Aorta (tissue), 5 donors: ENCODE measurements around the gene OR2T33. TPM values are rescaled to one million over a fixed set of nuclear protein-coding genes. Genes with fewer than 3 reads are reported as not detected.
"Not testable (repeated sequence)": the region's sequence is repeated elsewhere in the genome, so short reads cannot be mapped to it uniquely, and the experiment has no call there.

Experiments used
- ATAC-seq: fragments of 200-7000 bp; cut with Tn5 transposase; one replicate; pipeline ENCODE4 v1.9.1; 2022; ENCODE audit warnings: moderate library complexity; ENCODE audit not compliant: low FRiP score
- DNase-seq, 2 donors: peaks; one replicate each; pipeline ENCODE4 v3.0.0-alpha.2; 2020
- H3K27ac ChIP-seq, 2 donors: one replicate each; pipeline ENCODE4 v1.5.1; 2013; ENCODE audit warnings: low read length in 2 of 2, mild to moderate bottlenecking in 2 of 2, moderate library complexity in 2 of 2, control low read depth in 1 of 2, inconsistent platforms in 1 of 2, low read depth in 1 of 2
- H3K27me3 ChIP-seq, 2 donors: one replicate each; pipeline ENCODE4 v1.6.1; 2013; ENCODE audit warnings: control low read depth in 1 of 2, low read length in 1 of 2, mild to moderate bottlenecking in 1 of 2, moderate library complexity in 1 of 2; ENCODE audit not compliant: insufficient read depth in 2 of 2, control insufficient read depth in 1 of 2
- H3K36me3 ChIP-seq, 2 donors: one replicate each; pipeline ENCODE4 v1.6.1; 2013; ENCODE audit warnings: control low read depth in 1 of 2, low read length in 1 of 2, mild to moderate bottlenecking in 1 of 2; ENCODE audit not compliant: insufficient read depth in 2 of 2, control insufficient read depth in 1 of 2
- H3K4me1 ChIP-seq, 2 donors: one replicate each; pipeline ENCODE4 v1.6.1; 2013; ENCODE audit warnings: low read length in 2 of 2, control low read depth in 1 of 2, mild to moderate bottlenecking in 1 of 2, moderate library complexity in 1 of 2; ENCODE audit not compliant: insufficient read depth in 2 of 2, control insufficient read depth in 1 of 2
- H3K4me3 ChIP-seq, 2 donors: one replicate each; pipeline ENCODE4 v1.5.1; 2013; ENCODE audit warnings: low read length in 2 of 2, control low read depth in 1 of 2, mild to moderate bottlenecking in 1 of 2
- H3K9me3 ChIP-seq: one replicate; pipeline ENCODE4 v1.6.1; 2013; ENCODE audit warnings: mild to moderate bottlenecking, low read length; ENCODE audit not compliant: control insufficient read depth
- whole genome bisulfite sequencing, 2 donors: extraction: QIAGEN DNeasy Blood & Tissue Kit; methylation state at CpG; one replicate each; pipeline ENCODE4 v1.1.7; 2013; 5-methylcytosine and 5-hydroxymethylcytosine counted together
- intact Hi-C, 2 donors: fragments of 100-400 bp; cut with DNase I; formaldehyde crosslinking; loops; one replicate each; pipeline versions ENCODE4 v1.14.2 to v1.15.0; 2022
- long read RNA-seq, 2 donors: library from polyadenylated mRNA; unstranded; transcript quantifications; one replicate each; pipeline ENCODE4 v2.0.0, GENCODE V29; 2020 to 2021
- polyA plus RNA-seq, 2 donors: library from polyadenylated mRNA; stranded (reverse); fragments of 200-250 nt; gene quantifications; one replicate each; pipeline ENCODE4 v1.2.3, GENCODE V29; 2013
- total RNA-seq, 2 donors: library from RNA; stranded (reverse); fragmentation: NEBNext Ultra II Directional; extraction: Animal tissue kit (Norgen Biotek cat#: 25700); gene quantifications; one replicate each; pipeline ENCODE4 v1.2.1, GENCODE V29; 2021
- donor health status: healthy with polysubstance abuse.
- donor health status: Bipolar disorder and iron deficiency.
- donor health status: DM: no; HTN: no; CAD: no.
- donor health status: DM: no; HTN: no; CAD: no.
- donor health status: DM: yes; HTN: yes; CAD: no.

The OR2T33 gene, protein sequence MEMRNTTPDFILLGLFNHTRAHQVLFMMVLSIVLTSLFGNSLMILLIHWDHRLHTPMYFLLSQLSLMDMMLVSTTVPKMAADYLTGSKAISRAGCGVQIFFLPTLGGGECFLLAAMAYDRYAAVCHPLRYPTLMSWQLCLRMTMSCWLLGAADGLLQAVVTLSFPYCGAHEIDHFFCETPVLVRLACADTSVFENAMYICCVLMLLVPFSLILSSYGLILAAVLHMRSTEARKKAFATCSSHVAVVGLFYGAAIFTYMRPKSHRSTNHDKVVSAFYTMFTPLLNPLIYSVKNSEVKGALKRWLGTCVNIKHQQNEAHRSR
- total RNA-seq (not detected), polyA plus RNA-seq (not detected)
- long read RNA-seq, donor 1 = 0 reads
- long read RNA-seq, donor 2 = 0 reads

GRCh38 chr1:248277876-248278275 lies at the start of gene OR2T33:
TSS of gene OR2T33 (minus strand) at chr1:248277976. CDS start at chr1:248273814, 4,162 bp downstream.
- H3K36me3 ChIP-seq = no peaks in the 10 kb centered on the region
- no peak within 1 kb of the TSS for H3K27ac ChIP-seq
- 51 to 53% methylated on average over 1 of the region's 1 CpG for WGBS, 2 donors
- DNase-seq = no peak
- H3K4me3 ChIP-seq = no peak within 1 kb of the TSS
- intact Hi-C loops = no loop called here
- peaks cover 2% of the 10 kb centered on the region for H3K9me3 ChIP-seq
- ATAC-seq = no peak
- no peaks in the 10 kb centered on the region for H3K4me1 ChIP-seq
- H3K27me3 ChIP-seq = no peaks in the 10 kb centered on the region

DNA sequence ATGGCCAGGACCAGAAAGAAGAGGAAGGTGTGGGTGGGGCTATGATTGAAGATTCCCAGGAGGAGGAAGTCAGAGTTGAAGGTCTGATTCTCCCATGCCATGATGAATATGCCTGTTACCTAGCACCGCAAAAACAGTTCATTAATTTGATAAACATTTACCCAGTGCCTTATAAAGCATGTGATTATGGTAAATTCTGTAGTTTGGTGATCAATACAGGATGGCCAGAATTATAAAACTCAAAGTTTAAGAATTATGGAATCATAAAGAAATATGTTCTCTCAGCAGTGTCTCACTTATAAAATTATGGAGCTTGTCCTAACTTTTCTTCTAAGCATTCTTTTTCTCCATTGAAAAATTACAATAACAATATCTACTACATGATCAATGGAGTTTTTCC lies 46.7 kb upstream of the OR2T33 start, which contains the start of gene OR2M7:
TSS of gene OR2M7 (minus strand) at position 101 of the 400 bp plus-strand sequence. CDS start at position 101, 0 bp downstream.
- Histone ChIP-seq H3K27me3 (no peaks in the 10 kb centered on the region), H3K9me3 (no peaks in the 10 kb centered on the region), H3K27ac (no peak within 1 kb of the TSS), H3K4me3 (no peak within 1 kb of the TSS), H3K4me1 (no peaks in the 10 kb centered on the region), H3K36me3 (no peaks in the 10 kb centered on the region)
- no peak for ATAC-seq
- 81 to 85% methylated on average over 1 of the region's 1 CpG for WGBS, 2 donors
- DNase-seq = no peak
- intact Hi-C loops = no loop called here

- H3K27ac ChIP-seq = no peak overlapping the region
- no peak overlapping the region for H3K4me3 ChIP-seq
- H3K27me3 ChIP-seq = no peaks in the 10 kb centered on the region
- no peaks in the 10 kb centered on the region for H3K36me3 ChIP-seq
- ATAC-seq (no peak), DNase-seq (peak in 1 of 2 donors; percentile 20)
- WGBS, 2 donors = 87 to 89% methylated on average over 11 of the region's 11 CpGs
- H3K4me1 ChIP-seq = no peaks in the 10 kb centered on the region
- peaks cover 2% of the 10 kb centered on the region for H3K9me3 ChIP-seq
- intact Hi-C loops = no loop called here
These were observed 39.0 kb upstream of the OR2T33 start for GRCh38 chr1:248316796-248317195.

DNA sequence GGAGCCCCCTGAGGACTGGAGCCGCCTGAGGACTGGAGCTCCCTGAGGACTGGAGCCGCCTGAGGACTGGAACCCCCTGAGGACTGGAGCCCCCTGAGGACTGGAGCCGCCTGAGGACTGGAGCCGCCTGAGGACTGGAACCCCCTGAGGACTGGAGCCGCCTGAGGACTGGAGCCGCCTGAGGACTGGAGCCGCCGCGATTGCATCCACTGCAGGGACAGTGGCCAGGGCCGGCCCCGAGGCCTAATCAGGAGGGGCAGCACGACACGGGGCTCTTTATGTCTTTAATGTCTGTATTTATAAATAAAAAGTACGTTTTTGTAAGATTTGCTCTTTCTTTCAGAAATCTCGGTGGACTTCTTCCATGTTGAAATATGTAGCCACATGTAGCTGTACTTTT lies 29.0 kb upstream of the OR2T33 start:
- H3K4me1 ChIP-seq, H3K27me3 ChIP-seq, H3K9me3 ChIP-seq, H3K27ac ChIP-seq, ATAC-seq, DNase-seq, H3K36me3 ChIP-seq, H3K4me3 ChIP-seq, intact Hi-C loops: not testable (repeated sequence)
- 84% methylated on average over 14 to 15 of the region's 15 CpGs for WGBS, 2 donors

- Histone ChIP-seq H3K4me3 (no peak overlapping the region), H3K9me3 (no peaks in the 10 kb centered on the region), H3K27me3 (no peaks in the 10 kb centered on the region), H3K27ac (no peak overlapping the region), H3K36me3 (no peaks in the 10 kb centered on the region), H3K4me1 (no peaks in the 10 kb centered on the region)
- DNase-seq (no peak), ATAC-seq (no peak)
- intact Hi-C loops = no loop called here
- 86 to 89% methylated on average over 17 to 19 of the region's 19 CpGs for WGBS, 2 donors
These were observed 28.3 kb upstream of the OR2T33 start for GRCh38 chr1:248306103-248306502.

- H3K27ac ChIP-seq, H3K36me3 ChIP-seq, H3K4me1 ChIP-seq, H3K27me3 ChIP-seq, intact Hi-C loops, ATAC-seq, H3K4me3 ChIP-seq, H3K9me3 ChIP-seq, DNase-seq: not testable (repeated sequence)
- 76 to 78% methylated on average over 9 of the region's 9 CpGs for WGBS, 2 donors
These were observed 27.9 kb upstream of the OR2T33 start for GRCh38 chr1:248305672-248306071.

DNA sequence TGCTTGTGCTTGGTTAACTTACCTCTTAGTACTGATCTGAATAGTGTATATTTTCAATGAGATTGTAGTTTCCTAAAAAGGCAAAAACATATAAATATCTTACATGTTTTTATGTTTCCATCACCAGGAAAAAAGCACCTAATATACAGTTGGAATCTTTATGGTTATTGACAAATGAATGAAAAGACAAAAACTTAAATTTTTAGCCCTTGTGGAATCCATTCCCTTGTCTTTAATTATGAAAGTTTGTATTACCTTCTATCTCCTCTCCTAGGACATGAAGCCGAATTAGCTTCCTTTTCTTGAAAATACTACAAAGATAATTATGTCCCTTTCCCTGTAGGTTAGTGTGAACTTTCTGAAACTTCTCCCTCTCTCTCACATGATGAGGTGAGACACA lies 25.5 kb upstream of the OR2T33 start, which contains the start of gene OR2T12:
TSS of gene OR2T12 (minus strand) at position 101 of the 400 bp plus-strand sequence. CDS start 7,846 bp downstream, outside the sequence.
- WGBS, 2 donors = 86 to 93% methylated on average over 1 of the region's 1 CpG
- H3K36me3 ChIP-seq = no peaks in the 10 kb centered on the region
- H3K4me1 ChIP-seq = no peaks in the 10 kb centered on the region
- H3K27me3 ChIP-seq = no peaks in the 10 kb centered on the region
- no peak within 1 kb of the TSS for H3K4me3 ChIP-seq
- no peak for ATAC-seq
- no peak for DNase-seq
- intact Hi-C loops = no loop called here
- no peaks in the 10 kb centered on the region for H3K9me3 ChIP-seq
- no peak within 1 kb of the TSS for H3K27ac ChIP-seq

DNA sequence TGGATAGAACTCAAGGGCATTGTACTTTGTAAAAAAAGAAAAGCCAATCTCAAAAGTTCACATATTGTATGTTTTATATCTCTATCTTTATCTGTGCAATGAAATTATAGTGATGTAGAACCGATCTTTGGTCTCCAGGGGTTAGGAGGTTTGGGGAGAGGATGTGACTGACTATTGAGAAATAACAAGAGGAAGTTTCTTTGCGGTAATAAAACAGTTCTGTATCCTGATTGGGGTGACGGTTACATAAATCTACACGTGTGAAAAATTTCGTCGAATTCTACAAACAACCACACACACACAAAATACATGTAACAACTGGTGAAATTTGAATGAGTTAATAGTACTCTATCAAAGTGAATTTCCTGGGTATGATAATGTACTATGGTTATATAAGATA lies 10.6 kb upstream of the OR2T33 start:
- H3K9me3 ChIP-seq = no peaks in the 10 kb centered on the region
- no peak for ATAC-seq
- intact Hi-C loops = no loop called here
- H3K27ac ChIP-seq = no peak overlapping the region
- H3K36me3 ChIP-seq = no peaks in the 10 kb centered on the region
- H3K27me3 ChIP-seq = no peaks in the 10 kb centered on the region
- no peak overlapping the region for H3K4me3 ChIP-seq
- no peak for DNase-seq
- 50 to 55% methylated on average over 6 of the region's 6 CpGs for WGBS, 2 donors
- H3K4me1 ChIP-seq = no peaks in the 10 kb centered on the region

- peak; percentile 63 for ATAC-seq
These were observed 4.6 kb downstream of the OR2T33 start for GRCh38 chr1:248273225-248273624.

More at GRCh38 chr1:248273225-248273624, 4.6 kb downstream of the OR2T33 start:
- H3K4me1 ChIP-seq, intact Hi-C loops, H3K4me3 ChIP-seq, H3K36me3 ChIP-seq, H3K27me3 ChIP-seq, H3K27ac ChIP-seq, H3K9me3 ChIP-seq: not testable (repeated sequence)
- DNase-seq = peak in 1 of 2 donors; percentile 30
- 74 to 85% methylated on average over 8 to 16 of the region's 16 CpGs for WGBS, 2 donors
